Activated naive CD8-positive, alpha-beta T cell treated with anti-CD3 and anti-CD28 coated beads, Interleukin-2, amount 10 ng/mL, durations not matched to agents 7 days and 5 days (primary cell): ENCODE measurements around the gene SDCBP2. TPM values are rescaled to one million over a fixed set of nuclear protein-coding genes. Genes with fewer than 3 reads are reported as not detected.
A peak's percentile ranks its signal among the peaks of the same experiment; 100 is the strongest.

Experiments
- ATAC-seq: fragments of 150-1000 bp; cut with Tn5 transposase; one replicate; pipeline ENCODE4 v1.10.0; 2021; ENCODE audit warnings: low read depth, moderate library complexity
- POLR2A ChIA-PET: fragments of 350-600 bp; sonication (Branson Sonifier 250); formaldehyde crosslinking; loops from one replicate; lab custom pipeline; 2021; ENCODE audit warnings: antibody characterized with exemption; lab: Charles Lee
- DNase-seq: peaks from one replicate; pipeline ENCODE4 v3.0.0; 2021
- H3K27ac Mint-ChIP-seq: one replicate; pipeline ENCODE4 v1.8.0; 2022; ENCODE audit warnings: mild to moderate bottlenecking, mixed read lengths
- H3K27me3 Mint-ChIP-seq: one replicate; pipeline ENCODE4 v1.8.0; 2022; ENCODE audit warnings: mild to moderate bottlenecking, moderate library complexity, mixed read lengths
- H3K36me3 Mint-ChIP-seq: one replicate; pipeline ENCODE4 v1.8.0; 2021; ENCODE audit warnings: mild to moderate bottlenecking, mixed read lengths
- H3K4me1 Mint-ChIP-seq: one replicate; pipeline ENCODE4 v1.8.0; 2021; ENCODE audit warnings: mixed read lengths
- H3K4me3 Mint-ChIP-seq: one replicate; pipeline ENCODE4 v1.8.0; 2022; ENCODE audit warnings: mild to moderate bottlenecking, moderate library complexity, mixed read lengths
- H3K9me3 Mint-ChIP-seq: one replicate; pipeline ENCODE4 v1.8.0; 2021; ENCODE audit warnings: mixed read lengths
- total RNA-seq, 2 experiments: library from RNA; stranded (reverse); gene quantifications; one replicate each; pipeline ENCODE4 v1.2.3, GENCODE V29; 2021

SDCBP2 gene
- total RNA-seq: 1 to 10 TPM; 3.7 to 5.1 TPM

DNA sequence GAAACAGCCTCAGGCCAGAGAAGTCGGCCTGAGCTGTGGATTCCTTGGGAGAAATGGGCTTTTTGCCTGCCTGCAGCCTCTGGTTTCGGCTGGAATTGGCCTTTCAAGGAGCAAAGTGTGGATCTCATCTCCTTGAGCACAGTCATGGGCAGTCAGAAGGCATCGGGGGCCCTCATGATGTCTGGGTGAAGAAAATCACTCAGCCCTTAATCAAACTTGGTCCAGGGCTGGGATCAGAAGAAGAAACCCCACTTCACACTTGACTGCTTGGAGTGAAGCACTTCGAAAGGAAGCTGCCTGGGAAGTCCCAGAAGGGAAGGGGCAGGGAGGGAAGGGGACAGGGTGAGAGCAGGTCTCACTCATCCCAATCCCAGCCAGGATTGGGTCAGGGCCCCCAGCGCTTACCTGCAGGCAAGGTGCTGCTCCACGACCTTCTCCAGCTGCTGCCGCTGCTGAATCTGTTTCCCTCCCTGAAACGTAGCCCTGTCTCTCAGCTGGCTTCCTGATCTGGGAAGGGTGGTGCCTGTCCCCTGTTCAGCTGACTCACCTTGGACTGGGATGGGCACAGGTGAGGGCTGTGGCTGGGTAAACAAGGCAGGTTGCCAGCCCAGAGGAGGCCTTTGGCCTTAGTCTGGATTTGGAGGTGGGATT, at the start of gene SDCBP2:
Gene SDCBP2, minus strand, starts transcription at position 460 of the 651 bp plus-strand sequence. CDS start 8,723 bp downstream, outside the sequence.
- Mint-ChIP-seq H3K36me3 (peaks cover 17% of the 10 kb centered on the region), H3K4me1 (peaks cover 37% of the 10 kb centered on the region), H3K4me3 (peak within 1 kb of the TSS; percentile 26), H3K9me3 (no peaks in the 10 kb centered on the region), H3K27ac (peak within 1 kb of the TSS; percentile 93), H3K27me3 (no peaks in the 10 kb centered on the region)
- POLR2A ChIA-PET: interaction anchor here (1.1 to 7.3 kb wide), 3 partner anchors 29 to 62 kb away, joined by 3 to 78 read pairs (median 6); partner anchors contain the start of gene FKBP1A
- DNase-seq: no peak
- ATAC-seq: no peak

- H3K4me3 Mint-ChIP-seq: no peak overlapping the region
- POLR2A ChIA-PET: interaction anchor here (1.6 kb wide), 1 partner anchor 13 kb away, joined by 4 read pairs; no protein-coding TSS in a partner anchor
- no peak overlapping the region for H3K27ac Mint-ChIP-seq
- peaks cover 76% of the 10 kb centered on the region for H3K4me1 Mint-ChIP-seq
- DNase-seq (no peak), ATAC-seq (no peak)
- H3K36me3 Mint-ChIP-seq: peaks cover 27% of the 10 kb centered on the region
- H3K27me3 Mint-ChIP-seq: no peaks in the 10 kb centered on the region
- no peaks in the 10 kb centered on the region for H3K9me3 Mint-ChIP-seq
Measured at GRCh38 chr20:1378735-1379125, 49.8 kb upstream of the SDCBP2 start.

DNA sequence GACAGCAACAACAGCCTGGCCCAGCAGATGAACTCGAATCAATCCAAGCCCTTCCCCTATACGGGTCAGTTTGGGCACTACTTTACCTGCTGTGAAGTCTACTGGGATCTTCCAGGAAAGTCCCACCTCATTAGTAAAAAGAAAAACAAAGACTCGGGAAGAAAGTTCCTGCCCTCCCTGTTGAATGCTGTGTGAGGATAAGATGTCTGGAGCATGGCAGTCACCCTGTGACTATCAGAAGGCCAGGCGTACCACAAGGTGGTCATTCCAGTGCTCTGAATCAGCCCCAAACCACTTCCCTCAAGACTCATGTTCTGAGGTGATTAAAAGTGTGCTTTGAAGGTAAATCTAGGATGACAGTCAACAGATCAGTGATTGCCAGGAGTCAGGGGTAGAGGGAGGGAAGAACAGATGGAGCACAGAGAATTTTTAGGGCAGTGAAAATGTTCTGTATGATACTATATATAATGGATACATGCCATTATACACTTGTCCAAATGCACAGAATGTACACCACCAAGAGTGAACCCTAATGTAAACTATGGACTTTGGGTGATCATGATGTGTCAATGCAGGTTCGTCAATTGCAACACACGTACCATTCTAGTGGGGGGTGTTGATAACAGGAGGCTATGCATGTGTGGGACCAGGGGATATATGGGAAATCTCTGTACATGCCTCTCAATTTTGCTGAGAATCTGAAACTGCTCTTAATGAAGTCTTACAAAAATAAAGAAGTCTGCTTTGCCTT, 49.2 kb upstream of the SDCBP2 start:
- no peaks in the 10 kb centered on the region for H3K9me3 Mint-ChIP-seq
- peaks cover 27% of the 10 kb centered on the region for H3K36me3 Mint-ChIP-seq
- POLR2A ChIA-PET: no interaction called here
- no peaks in the 10 kb centered on the region for H3K27me3 Mint-ChIP-seq
- peak; percentile 37 for ATAC-seq
- peak overlapping the region; percentile 63 for H3K27ac Mint-ChIP-seq
- H3K4me1 Mint-ChIP-seq: peaks cover 82% of the 10 kb centered on the region
- DNase-seq: no peak
- peak overlapping the region; percentile 35 for H3K4me3 Mint-ChIP-seq

DNA sequence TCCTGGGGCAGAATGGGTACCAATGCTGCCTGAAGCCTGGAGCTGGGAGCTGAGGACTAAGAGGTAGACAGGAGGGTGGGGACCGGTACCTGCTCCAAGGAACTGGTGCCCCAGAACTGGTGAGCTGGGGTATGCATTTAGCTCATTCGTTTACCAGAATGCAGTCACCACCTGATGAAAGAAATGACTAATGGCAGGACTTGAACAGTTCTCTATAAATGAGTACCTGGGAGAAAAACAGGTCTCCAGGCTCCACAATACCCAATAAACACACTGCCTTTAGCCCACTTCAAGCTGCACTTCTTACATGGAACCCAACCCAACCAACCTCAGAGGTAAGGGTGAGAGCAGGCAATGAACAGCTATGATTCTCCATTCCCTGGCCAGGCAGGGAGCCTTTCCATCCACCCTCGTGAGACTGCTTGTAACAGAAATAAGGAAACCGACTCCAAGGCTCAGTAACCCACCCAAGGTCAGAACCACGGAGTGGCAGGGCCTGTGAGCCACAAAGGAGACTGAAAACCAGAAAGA, 48.5 kb upstream of the SDCBP2 start:
- H3K36me3 Mint-ChIP-seq: peaks cover 29% of the 10 kb centered on the region
- peak overlapping the region; percentile 63 for H3K27ac Mint-ChIP-seq
- no peaks in the 10 kb centered on the region for H3K27me3 Mint-ChIP-seq
- H3K4me1 Mint-ChIP-seq: peaks cover 82% of the 10 kb centered on the region
- H3K4me3 Mint-ChIP-seq: peak overlapping the region; percentile 36
- POLR2A ChIA-PET: interaction anchor here (0.9 kb wide), 1 partner anchor 15 kb away, joined by 4 read pairs; no protein-coding TSS in a partner anchor
- DNase-seq (no peak), ATAC-seq (peak; percentile 38)
- H3K9me3 Mint-ChIP-seq: no peaks in the 10 kb centered on the region

- no peaks in the 10 kb centered on the region for H3K9me3 Mint-ChIP-seq
- H3K4me1 Mint-ChIP-seq: peaks cover 86% of the 10 kb centered on the region
- ATAC-seq (no peak), DNase-seq (no peak)
- H3K4me3 Mint-ChIP-seq: peak overlapping the region; percentile 36
- POLR2A ChIA-PET: interaction anchor here (0.9 to 1.3 kb wide), 2 partner anchors 14 kb away, joined by 3 to 4 read pairs; no protein-coding TSS in a partner anchor
- H3K27ac Mint-ChIP-seq: peak overlapping the region; percentile 63
- H3K36me3 Mint-ChIP-seq: peaks cover 33% of the 10 kb centered on the region
- no peaks in the 10 kb centered on the region for H3K27me3 Mint-ChIP-seq
Measured at GRCh38 chr20:1376408-1377270, 47.7 kb upstream of the SDCBP2 start.

GRCh38 chr20:1376007-1376406, 47.1 kb upstream of the SDCBP2 start:
- H3K36me3 Mint-ChIP-seq: peaks cover 37% of the 10 kb centered on the region
- POLR2A ChIA-PET: interaction anchor here (1.3 kb wide), 1 partner anchor 14 kb away, joined by 3 read pairs; no protein-coding TSS in a partner anchor
- H3K4me3 Mint-ChIP-seq: peak overlapping the region; percentile 29
- H3K9me3 Mint-ChIP-seq: no peaks in the 10 kb centered on the region
- H3K27me3 Mint-ChIP-seq: no peaks in the 10 kb centered on the region
- peak overlapping the region; percentile 27 for H3K27ac Mint-ChIP-seq
- ATAC-seq (no peak), DNase-seq (no peak)
- H3K4me1 Mint-ChIP-seq: peaks cover 86% of the 10 kb centered on the region

GRCh38 chr20:1375515-1375914, 46.6 kb upstream of the SDCBP2 start:
- POLR2A ChIA-PET: interaction anchor here (1.3 kb wide), 1 partner anchor 13 kb away, joined by 3 read pairs; no protein-coding TSS in a partner anchor
- Mint-ChIP-seq H3K36me3 (peaks cover 36% of the 10 kb centered on the region), H3K4me3 (no peak overlapping the region), H3K4me1 (peaks cover 85% of the 10 kb centered on the region), H3K9me3 (no peaks in the 10 kb centered on the region), H3K27ac (peak overlapping the region; percentile 27), H3K27me3 (no peaks in the 10 kb centered on the region)
- no peak for ATAC-seq
- DNase-seq: no peak

- Mint-ChIP-seq H3K36me3 (peaks cover 38% of the 10 kb centered on the region), H3K4me3 (no peak overlapping the region), H3K27ac (no peak overlapping the region), H3K27me3 (no peaks in the 10 kb centered on the region), H3K9me3 (no peaks in the 10 kb centered on the region), H3K4me1 (peaks cover 76% of the 10 kb centered on the region)
- DNase-seq (no peak), ATAC-seq (no peak)
- POLR2A ChIA-PET: interaction anchor here (1.3 kb wide), 1 partner anchor 49 kb away, joined by 4 read pairs; no protein-coding TSS in a partner anchor
Measured at GRCh38 chr20:1374246-1374645, 45.3 kb upstream of the SDCBP2 start.

GRCh38 chr20:1373614-1374013, 44.7 kb upstream of the SDCBP2 start:
- DNase-seq (no peak), ATAC-seq (no peak)
- no peaks in the 10 kb centered on the region for H3K9me3 Mint-ChIP-seq
- no peaks in the 10 kb centered on the region for H3K27me3 Mint-ChIP-seq
- H3K36me3 Mint-ChIP-seq: peaks cover 40% of the 10 kb centered on the region
- peaks cover 73% of the 10 kb centered on the region for H3K4me1 Mint-ChIP-seq
- POLR2A ChIA-PET: no interaction called here
- H3K4me3 Mint-ChIP-seq: no peak overlapping the region
- H3K27ac Mint-ChIP-seq: no peak overlapping the region

DNA sequence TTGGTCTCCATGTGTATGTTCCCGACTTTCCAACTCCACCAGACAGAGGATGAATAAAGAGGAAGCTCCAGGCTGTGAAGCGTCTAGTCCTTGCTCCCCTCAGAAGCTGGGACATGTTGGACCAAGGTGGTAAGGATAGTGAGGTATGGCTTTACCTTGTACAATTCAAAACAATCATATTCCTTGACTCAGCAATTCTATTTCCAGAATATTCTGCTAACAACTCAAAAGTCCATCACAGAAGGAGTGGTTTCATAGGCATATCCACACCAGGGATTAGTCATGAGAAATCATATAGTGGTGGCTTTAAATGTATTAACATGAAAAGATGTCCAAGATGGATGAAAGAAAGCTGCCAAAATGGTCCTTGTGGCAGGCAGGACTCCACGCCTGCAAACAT, 44.1 kb upstream of the SDCBP2 start:
- H3K27ac Mint-ChIP-seq: peak overlapping the region; percentile 45

DNA sequence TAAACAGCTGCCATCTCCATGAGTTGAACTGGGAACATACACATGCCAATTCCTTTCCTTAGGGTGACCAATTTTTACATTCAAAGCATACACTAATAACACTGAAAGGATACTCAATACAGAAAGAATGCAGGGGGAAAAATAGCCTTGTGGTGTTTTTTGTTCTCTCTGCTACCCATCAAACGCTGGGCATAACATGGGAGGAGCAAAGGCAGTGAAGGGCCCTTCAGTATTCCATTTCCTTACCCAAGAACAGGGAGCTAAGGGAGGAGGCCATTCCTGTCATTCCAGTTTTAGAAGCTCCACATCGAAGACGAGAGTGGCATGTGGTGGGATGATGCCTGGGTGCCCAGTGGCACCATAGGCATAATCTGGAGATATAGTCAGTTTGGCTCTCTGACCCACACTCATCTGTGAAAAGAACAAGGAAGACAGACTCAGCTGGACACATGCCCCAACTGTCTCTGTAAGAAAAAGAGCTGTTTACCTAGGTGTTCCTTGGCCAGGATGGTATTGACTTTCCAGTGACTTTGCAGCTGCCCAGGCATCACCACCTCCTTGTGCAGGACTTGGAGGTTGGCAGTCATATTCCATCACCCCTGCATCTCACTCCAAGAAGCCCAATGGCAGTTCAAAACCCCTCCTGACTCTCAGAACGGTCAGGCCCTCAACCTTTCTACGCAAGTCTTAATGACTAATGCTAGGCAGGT, 43.0 kb upstream of the SDCBP2 start:
- Mint-ChIP-seq H3K27ac (no peak overlapping the region), H3K4me3 (no peak overlapping the region), H3K27me3 (no peaks in the 10 kb centered on the region), H3K4me1 (peaks cover 59% of the 10 kb centered on the region), H3K36me3 (peaks cover 49% of the 10 kb centered on the region), H3K9me3 (no peaks in the 10 kb centered on the region)
- ATAC-seq (no peak), DNase-seq (no peak)
- POLR2A ChIA-PET: interaction anchor here (0.8 kb wide), 1 partner anchor 10 kb away, joined by 3 read pairs; no protein-coding TSS in a partner anchor

More for the DNA sequence above, 44.1 kb upstream of the SDCBP2 start:
- Mint-ChIP-seq H3K27me3 (no peaks in the 10 kb centered on the region), H3K9me3 (no peaks in the 10 kb centered on the region), H3K4me3 (no peak overlapping the region), H3K36me3 (peaks cover 43% of the 10 kb centered on the region), H3K4me1 (peaks cover 68% of the 10 kb centered on the region)
- POLR2A ChIA-PET: no interaction called here
- no peak for ATAC-seq
- no peak for DNase-seq

DNA sequence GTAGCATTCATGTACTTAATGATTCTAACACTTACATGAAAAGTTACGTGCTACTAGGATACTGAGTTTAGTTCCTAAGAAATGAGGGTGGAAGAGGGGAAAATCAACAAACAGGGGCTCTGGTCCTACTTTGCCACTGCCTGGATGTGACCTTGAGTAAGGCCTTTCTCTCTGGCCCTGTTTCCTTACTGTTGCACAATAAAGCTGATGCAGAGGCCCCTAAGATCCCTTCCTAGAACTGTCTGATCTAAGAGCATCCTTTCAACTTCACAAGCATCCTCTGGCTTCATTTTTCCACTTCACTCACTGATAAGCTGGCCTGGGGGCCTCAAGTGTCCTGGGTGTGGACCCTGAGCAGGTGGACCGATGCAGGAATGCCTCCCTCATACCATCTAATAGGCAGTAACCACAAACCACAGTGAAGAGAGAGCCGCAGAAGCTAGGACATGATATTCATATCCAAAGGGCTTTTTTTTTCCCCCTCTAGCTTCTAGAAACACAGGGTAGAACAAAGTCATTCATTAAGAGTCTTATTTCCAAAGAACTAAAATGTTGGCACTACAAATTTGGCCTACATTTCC, 42.4 kb upstream of the SDCBP2 start:
- peak overlapping the region; percentile 24 for H3K4me3 Mint-ChIP-seq
- peak overlapping the region; percentile 74 for H3K27ac Mint-ChIP-seq
- no peaks in the 10 kb centered on the region for H3K27me3 Mint-ChIP-seq
- H3K9me3 Mint-ChIP-seq: no peaks in the 10 kb centered on the region
- no peak for ATAC-seq
- peaks cover 53% of the 10 kb centered on the region for H3K4me1 Mint-ChIP-seq
- POLR2A ChIA-PET: interaction anchor here (0.8 kb wide), 1 partner anchor 9 kb away, joined by 3 read pairs; no protein-coding TSS in a partner anchor
- DNase-seq: no peak
- peaks cover 50% of the 10 kb centered on the region for H3K36me3 Mint-ChIP-seq
